GM13976 (cell line): ENCODE results near the gene AQP9.
A peak's percentile ranks its signal among the peaks of the same experiment; 100 is the strongest.

ENCODE experiments used
- DNase-seq: peaks from one replicate; pipeline ENCODE4 v3.0.0; 2012; ENCODE audit warnings: low spot score
- in situ Hi-C: fragments of 300-500 bp; cut with MboI; formaldehyde crosslinking; loops from one replicate; pipeline ENCODE4 v1.12.0; 2022; ENCODE audit warnings: low sequenced_read_pairs, mixed read lengths, inconsistent platforms; ENCODE audit not compliant: unreplicated experiment
- TF ChIP-seq, protein P1 (sequence below): IDR thresholded peaks from 2 replicates; pipeline ENCODE4 v1.5.1; 2012; ENCODE audit warnings: borderline replicate concordance, mild to moderate bottlenecking; ENCODE audit not compliant: insufficient read depth; ENCODE audit errors: extremely low read depth, missing control alignments, control extremely low read depth

AQP9 gene

DNA sequence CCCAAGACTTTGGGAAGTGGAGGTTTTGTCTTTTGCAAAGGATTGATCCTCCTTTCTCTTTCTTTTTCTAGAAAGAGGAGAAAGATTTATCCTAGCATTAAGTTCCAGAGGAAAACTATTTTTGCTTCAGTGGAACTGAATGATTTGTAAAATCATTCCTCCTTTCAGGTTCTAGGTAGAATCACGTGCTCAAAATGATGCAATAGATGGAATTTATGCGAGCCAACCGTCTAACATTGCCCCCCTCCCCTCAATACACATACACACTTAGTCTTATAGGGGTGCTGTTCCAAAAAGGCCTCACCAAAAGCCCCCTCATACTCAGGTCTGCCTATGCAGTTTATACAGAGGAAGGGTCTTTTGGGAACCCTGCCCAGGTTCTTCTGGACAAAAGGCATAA lies 85.3 kb downstream of the AQP9 start:
- DNase-seq, result no peak
- TF ChIP-seq, protein P1, sequence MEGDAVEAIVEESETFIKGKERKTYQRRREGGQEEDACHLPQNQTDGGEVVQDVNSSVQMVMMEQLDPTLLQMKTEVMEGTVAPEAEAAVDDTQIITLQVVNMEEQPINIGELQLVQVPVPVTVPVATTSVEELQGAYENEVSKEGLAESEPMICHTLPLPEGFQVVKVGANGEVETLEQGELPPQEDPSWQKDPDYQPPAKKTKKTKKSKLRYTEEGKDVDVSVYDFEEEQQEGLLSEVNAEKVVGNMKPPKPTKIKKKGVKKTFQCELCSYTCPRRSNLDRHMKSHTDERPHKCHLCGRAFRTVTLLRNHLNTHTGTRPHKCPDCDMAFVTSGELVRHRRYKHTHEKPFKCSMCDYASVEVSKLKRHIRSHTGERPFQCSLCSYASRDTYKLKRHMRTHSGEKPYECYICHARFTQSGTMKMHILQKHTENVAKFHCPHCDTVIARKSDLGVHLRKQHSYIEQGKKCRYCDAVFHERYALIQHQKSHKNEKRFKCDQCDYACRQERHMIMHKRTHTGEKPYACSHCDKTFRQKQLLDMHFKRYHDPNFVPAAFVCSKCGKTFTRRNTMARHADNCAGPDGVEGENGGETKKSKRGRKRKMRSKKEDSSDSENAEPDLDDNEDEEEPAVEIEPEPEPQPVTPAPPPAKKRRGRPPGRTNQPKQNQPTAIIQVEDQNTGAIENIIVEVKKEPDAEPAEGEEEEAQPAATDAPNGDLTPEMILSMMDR, result no peak
- in situ Hi-C loops, result no loop called here

DNA sequence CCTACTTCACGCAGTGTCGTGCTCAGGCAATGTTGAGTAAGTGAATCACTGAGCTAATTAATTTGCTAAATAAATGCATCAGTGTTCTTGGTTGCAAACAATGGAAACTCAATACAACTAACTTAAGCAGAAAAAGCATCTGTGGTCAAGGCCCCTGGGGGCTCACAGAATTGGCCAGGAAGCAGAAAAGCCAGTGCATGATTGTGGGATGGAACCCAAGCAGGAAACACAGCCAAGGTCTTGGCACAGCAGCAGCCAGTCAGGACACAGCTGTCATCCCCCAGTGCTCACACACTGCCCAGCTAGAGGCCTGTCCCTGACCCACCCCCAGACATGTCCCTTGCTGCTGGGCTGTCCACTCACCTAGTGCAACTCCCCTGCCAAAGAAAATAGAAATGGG lies 85.9 kb downstream of the AQP9 start:
- no peak for DNase-seq
- TF ChIP-seq, protein P1, result no peak
- in situ Hi-C loops, result no loop called here

DNA sequence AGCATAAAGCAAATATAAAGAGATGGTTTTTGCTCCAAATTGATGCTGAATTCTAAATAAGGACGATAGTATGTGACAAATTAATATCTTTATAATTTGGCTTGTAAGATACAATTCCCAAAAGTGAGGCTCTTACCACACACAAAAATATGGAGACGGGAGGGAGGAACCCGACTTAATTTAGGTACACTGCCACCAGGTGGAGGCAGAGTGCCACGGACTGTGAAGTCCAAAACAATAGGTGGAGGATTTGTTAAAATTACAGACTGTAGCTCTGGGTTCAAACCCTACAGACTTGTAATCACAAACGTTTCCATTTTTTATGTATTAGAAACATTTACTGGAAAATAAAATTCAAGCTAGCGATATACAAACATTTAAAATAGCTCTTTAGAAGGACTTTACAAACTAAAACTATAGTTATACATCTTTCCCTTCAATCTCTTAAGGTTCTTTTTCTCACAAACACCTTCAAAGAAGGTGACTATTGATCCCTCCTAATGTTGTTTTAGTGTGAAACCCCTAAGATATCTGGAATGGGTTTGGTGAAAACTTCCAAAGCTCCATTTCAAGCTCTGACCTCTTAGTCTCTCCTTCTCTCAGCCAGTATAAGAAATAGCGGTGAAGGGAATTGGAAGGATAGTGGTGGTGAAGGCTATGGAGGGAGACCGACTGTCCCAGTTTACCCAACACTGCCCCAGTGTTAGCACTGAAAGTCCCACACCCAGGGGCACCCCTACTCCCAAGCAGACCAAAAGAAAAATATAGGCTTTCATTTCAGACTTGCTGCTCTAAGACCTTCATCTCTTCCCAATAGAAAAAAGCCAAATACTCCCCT lies 89.7 kb downstream of the AQP9 start:
- TF ChIP-seq, protein P1, result peak; percentile 74
- in situ Hi-C loops, result loop anchor here (25.0 kb wide), 2 partner anchors 534 to 909 kb away; partner anchors contain the start of gene MINDY2
- peak; percentile 68 for DNase-seq

DNA sequence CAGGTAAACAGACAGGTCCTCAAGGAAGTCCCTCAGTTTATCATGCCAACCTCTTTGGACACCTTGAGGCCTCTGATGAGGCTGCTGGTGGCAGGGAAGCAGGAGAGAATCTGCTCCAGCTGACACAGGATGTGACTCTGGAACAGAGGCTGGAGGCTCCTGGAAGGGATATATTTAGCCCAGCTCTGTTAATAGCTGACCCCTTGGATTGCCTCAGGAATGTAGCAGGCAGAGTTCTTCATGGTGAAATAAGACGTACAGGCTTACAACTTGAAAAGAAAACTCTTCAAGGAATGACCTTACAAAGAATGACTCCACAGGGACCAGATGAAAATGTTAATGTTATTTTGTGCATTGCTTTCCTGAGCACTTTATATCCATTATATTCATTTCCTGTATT lies 90.5 kb downstream of the AQP9 start:
- TF ChIP-seq, protein P1, result no peak
- no peak for DNase-seq
- in situ Hi-C loops, result loop anchor here (25.0 kb wide), 2 partner anchors 534 to 909 kb away; partner anchors contain the start of gene MINDY2

DNA sequence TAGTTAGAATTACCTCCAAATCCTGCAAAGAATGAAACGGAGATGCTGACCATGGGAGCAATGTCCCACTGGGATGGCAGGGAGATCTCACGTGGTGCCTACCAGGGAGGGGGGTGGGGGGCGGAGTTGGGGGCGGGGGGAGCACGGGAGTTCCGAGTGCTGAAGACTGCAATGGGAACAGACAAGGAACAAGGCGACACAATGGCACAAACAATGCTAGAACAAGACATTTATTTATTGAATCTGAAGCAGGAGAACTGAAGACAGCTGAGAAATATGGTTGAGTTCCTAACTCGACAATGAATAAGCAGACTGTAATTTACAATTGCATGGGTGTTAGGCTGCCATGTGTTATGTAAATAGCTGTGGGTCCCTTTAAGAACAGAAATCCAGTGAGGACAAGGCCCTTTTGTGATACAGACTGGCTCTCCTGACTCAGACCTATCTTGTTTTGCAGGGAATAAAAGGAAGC lies 91.2 kb downstream of the AQP9 start:
- no peak for DNase-seq
- in situ Hi-C loops, result loop anchor here (25.0 kb wide), 2 partner anchors 533 to 908 kb away; partner anchors contain the start of gene MINDY2
- TF ChIP-seq, protein P1, result no peak

DNA sequence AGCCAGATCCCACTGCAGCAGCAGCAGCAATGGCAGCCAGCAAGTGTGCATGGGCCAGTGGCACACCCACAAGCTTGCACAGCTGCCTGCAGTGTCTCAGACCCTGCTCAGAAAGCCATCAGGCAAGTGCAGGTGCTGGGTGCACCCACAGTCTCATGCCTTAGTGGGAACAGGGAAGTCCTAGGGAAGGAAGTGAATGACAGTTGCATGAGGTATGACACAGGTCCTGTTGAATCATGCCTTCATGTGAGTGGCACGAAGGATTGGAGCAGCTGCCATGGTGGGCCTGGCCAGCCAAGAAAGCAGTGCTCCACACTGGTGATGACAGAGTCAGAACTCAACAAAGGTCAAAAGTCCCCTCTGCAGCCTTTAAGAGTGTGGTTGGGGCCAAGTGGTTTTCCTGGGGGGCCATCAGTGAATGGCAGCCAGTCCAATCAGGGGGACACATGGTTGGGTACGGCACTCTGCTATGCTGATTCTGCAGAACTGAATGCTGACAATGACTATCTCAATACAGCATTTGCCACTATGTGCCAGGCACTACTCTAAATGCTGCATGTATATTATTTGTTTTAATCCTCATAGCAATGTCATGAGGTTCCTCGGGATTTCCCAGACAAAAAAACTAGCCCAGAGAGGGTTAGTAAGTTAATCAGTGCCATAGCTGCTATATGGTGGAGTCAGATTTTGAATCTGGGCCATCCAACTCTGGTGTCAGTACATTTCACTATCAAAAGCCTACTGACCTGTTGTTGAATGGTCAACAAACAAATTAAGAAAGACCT lies 94.3 kb downstream of the AQP9 start:
- no peak for DNase-seq
- in situ Hi-C loops, result loop anchor here (25.0 kb wide), 2 partner anchors 530 to 905 kb away; partner anchors contain the start of gene MINDY2
- TF ChIP-seq, protein P1, result no peak
